ENCODE data around the gene BMAL2. TPM values are rescaled to one million over a fixed set of nuclear protein-coding genes. Genes with fewer than 3 reads are reported as not detected.

Gene BMAL2
- total and polyA plus RNA-seq, 2 donors (not counting 1 experiment from before 2014, with no cell fraction given) = 15.5 to 44.9 TPM

- Histone ChIP-seq H3K36me3 (ENCODE audit: control insufficient read depth, insufficient read depth, low read length) (no peaks in the 10 kb centered on the region), H3K9ac (ENCODE audit: insufficient read depth, low read length) (no peak overlapping the region), H3K79me2 (ENCODE audit: control insufficient read depth, insufficient read depth, low read length) (no peaks in the 10 kb centered on the region), H3K9me3 (ENCODE audit: control insufficient read depth, insufficient read depth, low read depth, low read length) (no peaks in the 10 kb centered on the region), H3K4me1 (ENCODE audit: control insufficient read depth, extremely low read depth, insufficient read depth, low read length) (peaks cover 7% of the 10 kb centered on the region), H3K27ac (ENCODE audit: insufficient read depth, low read length) (no peak overlapping the region), H2AFZ (ENCODE audit: low read length) (no peak overlapping the region), H3K4me3 (replicated peaks in 1 of 4; ENCODE audit: control extremely low read depth in 1 of 4, insufficient read depth in 1 of 4, low read depth in 3 of 4, low read length in 4 of 4) (no peak overlapping the region), H3K4me2 (ENCODE audit: extremely low read depth, insufficient read depth, low read length) (no peak overlapping the region), H4K20me1 (ENCODE audit: control insufficient read depth, extremely low read depth, insufficient read depth, low read length) (no peaks in the 10 kb centered on the region), H3K27me3 (ENCODE audit: control insufficient read depth, insufficient read depth, low read length) (no peaks in the 10 kb centered on the region)
- TF ChIP-seq CTCF (conservative IDR thresholded peaks at IDR 0.05 in 1 of 2, IDR thresholded peaks at IDR 0.05 in 1 of 2; ENCODE audit: low read depth in 1 of 2, low read length in 2 of 2) (no peak), EZH2 (IDR thresholded peaks at IDR 0.05; ENCODE audit: low read length, missing control alignments) (no peak)
- no peak for DNase-seq (ENCODE audit: low read depth in 2 of 2)
Observed at GRCh38 chr12:27316947-27317346, 15.7 kb upstream of the BMAL2 start.

- H4K20me1 ChIP-seq (ENCODE audit: control insufficient read depth, extremely low read depth, insufficient read depth, low read length) = no peaks in the 10 kb centered on the region
- H3K79me2 ChIP-seq (ENCODE audit: control insufficient read depth, insufficient read depth, low read length) = no peaks in the 10 kb centered on the region
- no peak overlapping the region for H2AFZ ChIP-seq (ENCODE audit: low read length)
- H3K27me3 ChIP-seq (ENCODE audit: control insufficient read depth, insufficient read depth, low read length) = no peaks in the 10 kb centered on the region
- H3K9me3 ChIP-seq (ENCODE audit: control insufficient read depth, insufficient read depth, low read depth, low read length) = no peaks in the 10 kb centered on the region
- no peak overlapping the region for H3K4me3 ChIP-seq (replicated peaks in 1 of 4; ENCODE audit: control extremely low read depth in 1 of 4, insufficient read depth in 1 of 4, low read depth in 3 of 4, low read length in 4 of 4)
- TF ChIP-seq CTCF (conservative IDR thresholded peaks at IDR 0.05 in 1 of 2, IDR thresholded peaks at IDR 0.05 in 1 of 2; ENCODE audit: low read depth in 1 of 2, low read length in 2 of 2) (no peak), EZH2 (IDR thresholded peaks at IDR 0.05; ENCODE audit: low read length, missing control alignments) (no peak)
- no peaks in the 10 kb centered on the region for H3K36me3 ChIP-seq (ENCODE audit: control insufficient read depth, insufficient read depth, low read length)
- H3K9ac ChIP-seq (ENCODE audit: insufficient read depth, low read length) = no peak overlapping the region
- H3K4me2 ChIP-seq (ENCODE audit: extremely low read depth, insufficient read depth, low read length) = peak overlapping the region; percentile 20
- DNase-seq (ENCODE audit: low read depth in 2 of 2) = peak; percentile 74 to 83
- H3K27ac ChIP-seq (ENCODE audit: insufficient read depth, low read length) = peak overlapping the region; percentile 5
- peaks cover 7% of the 10 kb centered on the region for H3K4me1 ChIP-seq (ENCODE audit: control insufficient read depth, extremely low read depth, insufficient read depth, low read length)
Observed at GRCh38 chr12:27319409-27319808, 13.2 kb upstream of the BMAL2 start.

GRCh38 chr12:27319848-27320247, 12.8 kb upstream of the BMAL2 start:
- Histone ChIP-seq H3K9ac (ENCODE audit: insufficient read depth, low read length) (no peak overlapping the region), H3K27me3 (ENCODE audit: control insufficient read depth, insufficient read depth, low read length) (no peaks in the 10 kb centered on the region), H3K9me3 (ENCODE audit: control insufficient read depth, insufficient read depth, low read depth, low read length) (no peaks in the 10 kb centered on the region), H4K20me1 (ENCODE audit: control insufficient read depth, extremely low read depth, insufficient read depth, low read length) (no peaks in the 10 kb centered on the region), H2AFZ (ENCODE audit: low read length) (no peak overlapping the region), H3K27ac (ENCODE audit: insufficient read depth, low read length) (peak overlapping the region; percentile 5), H3K4me2 (ENCODE audit: extremely low read depth, insufficient read depth, low read length) (peak overlapping the region; percentile 20), H3K36me3 (ENCODE audit: control insufficient read depth, insufficient read depth, low read length) (no peaks in the 10 kb centered on the region), H3K4me3 (replicated peaks in 1 of 4; ENCODE audit: control extremely low read depth in 1 of 4, insufficient read depth in 1 of 4, low read depth in 3 of 4, low read length in 4 of 4) (no peak overlapping the region), H3K4me1 (ENCODE audit: control insufficient read depth, extremely low read depth, insufficient read depth, low read length) (peaks cover 7% of the 10 kb centered on the region), H3K79me2 (ENCODE audit: control insufficient read depth, insufficient read depth, low read length) (no peaks in the 10 kb centered on the region)
- DNase-seq (ENCODE audit: low read depth in 2 of 2) = no peak
- TF ChIP-seq CTCF (conservative IDR thresholded peaks at IDR 0.05 in 1 of 2, IDR thresholded peaks at IDR 0.05 in 1 of 2; ENCODE audit: low read depth in 1 of 2, low read length in 2 of 2) (no peak), EZH2 (IDR thresholded peaks at IDR 0.05; ENCODE audit: low read length, missing control alignments) (no peak)

All from fibroblast of lung (primary cell).